ENCODE data around the gene NDUFS6.

DNA sequence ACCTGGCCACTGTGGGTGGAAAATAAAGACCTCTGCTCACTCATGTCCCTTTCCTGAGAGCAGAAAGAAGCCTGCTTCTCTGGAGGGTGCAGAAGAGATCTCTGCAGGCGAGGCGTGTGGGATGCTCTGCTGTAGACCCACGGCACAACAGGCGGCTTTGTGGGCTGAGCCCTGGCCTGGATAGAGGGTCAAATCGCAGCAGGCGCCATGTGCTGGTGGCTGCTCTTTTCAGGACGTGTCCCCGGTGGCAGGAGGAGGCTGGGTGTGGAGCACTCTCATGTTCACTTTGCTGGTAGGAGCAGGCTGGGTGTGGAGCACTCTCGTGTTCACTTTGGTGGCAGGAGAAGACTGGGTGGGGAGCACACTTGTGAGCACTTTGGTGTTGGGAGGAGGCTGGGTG is 46.4 kb downstream of the NDUFS6 start:
- TF ChIP-seq, protein P1, sequence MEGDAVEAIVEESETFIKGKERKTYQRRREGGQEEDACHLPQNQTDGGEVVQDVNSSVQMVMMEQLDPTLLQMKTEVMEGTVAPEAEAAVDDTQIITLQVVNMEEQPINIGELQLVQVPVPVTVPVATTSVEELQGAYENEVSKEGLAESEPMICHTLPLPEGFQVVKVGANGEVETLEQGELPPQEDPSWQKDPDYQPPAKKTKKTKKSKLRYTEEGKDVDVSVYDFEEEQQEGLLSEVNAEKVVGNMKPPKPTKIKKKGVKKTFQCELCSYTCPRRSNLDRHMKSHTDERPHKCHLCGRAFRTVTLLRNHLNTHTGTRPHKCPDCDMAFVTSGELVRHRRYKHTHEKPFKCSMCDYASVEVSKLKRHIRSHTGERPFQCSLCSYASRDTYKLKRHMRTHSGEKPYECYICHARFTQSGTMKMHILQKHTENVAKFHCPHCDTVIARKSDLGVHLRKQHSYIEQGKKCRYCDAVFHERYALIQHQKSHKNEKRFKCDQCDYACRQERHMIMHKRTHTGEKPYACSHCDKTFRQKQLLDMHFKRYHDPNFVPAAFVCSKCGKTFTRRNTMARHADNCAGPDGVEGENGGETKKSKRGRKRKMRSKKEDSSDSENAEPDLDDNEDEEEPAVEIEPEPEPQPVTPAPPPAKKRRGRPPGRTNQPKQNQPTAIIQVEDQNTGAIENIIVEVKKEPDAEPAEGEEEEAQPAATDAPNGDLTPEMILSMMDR (IDR thresholded peaks at IDR 0.05) = no peak
- TF ChIP-seq POLR2A (IDR thresholded peaks at IDR 0.05) = no peak

Data from testis (tissue), 2 donors.